Stimulated activated CD8-positive, alpha-beta memory T cell treated with anti-CD3 and anti-CD28 coated beads, Interleukin-2, amount 100 ng/mL, for 1 hour (primary cell): Measurements from ENCODE around the gene UBE3A.
"Not testable (repeated sequence)": the region's sequence is repeated elsewhere in the genome, so short reads cannot be mapped to it uniquely, and the experiment has no call there.

ENCODE experiments used
- DNase-seq, 2 donors: peaks; one replicate each; pipeline ENCODE4 v3.0.0-alpha.2; 2020; ENCODE audit warnings: low read depth in 2 of 2

Gene UBE3A

GRCh38 chr15:25438601-25439368 lies at the start of gene UBE3A:
Gene UBE3A, minus strand, starts transcription at chr15:25439024. Its CDS starts 29,917 bp downstream, at chr15:25409107.
- DNase-seq: peak; percentile 75 to 77

DNA sequence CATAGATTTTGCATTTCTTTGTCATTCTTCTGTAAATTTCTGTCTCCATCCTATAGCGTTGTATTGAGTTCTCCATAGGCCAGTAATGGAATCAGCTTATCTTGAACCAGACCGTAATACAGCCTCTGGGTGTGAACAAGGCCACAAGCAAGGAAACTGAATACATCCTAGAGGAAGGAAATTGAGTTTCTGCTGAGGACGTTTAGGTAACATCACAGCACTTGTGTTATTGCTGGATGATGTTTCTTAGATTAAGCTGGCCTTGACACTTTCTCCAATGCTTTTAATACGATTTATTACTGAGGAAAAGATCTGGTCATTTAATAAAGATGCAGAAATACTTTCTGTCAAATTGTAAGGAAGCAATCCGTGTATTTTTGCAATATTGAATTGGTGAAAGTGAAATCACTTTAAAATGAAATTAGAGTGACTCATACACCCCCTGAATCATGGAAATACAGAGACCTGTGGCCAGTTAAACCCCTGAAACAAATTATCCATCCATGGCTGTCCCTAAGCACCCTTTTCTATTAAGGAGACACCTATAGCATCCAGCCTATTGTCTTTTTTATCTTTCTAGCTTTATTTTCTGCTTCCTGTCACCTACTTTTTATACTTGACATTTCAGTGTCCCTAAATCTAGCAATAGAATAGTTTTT lies 48.5 kb upstream of the UBE3A start:
- no peak for DNase-seq

GRCh38 chr15:25486051-25486450 lies 47.2 kb upstream of the UBE3A start:
- no peak for DNase-seq

DNA sequence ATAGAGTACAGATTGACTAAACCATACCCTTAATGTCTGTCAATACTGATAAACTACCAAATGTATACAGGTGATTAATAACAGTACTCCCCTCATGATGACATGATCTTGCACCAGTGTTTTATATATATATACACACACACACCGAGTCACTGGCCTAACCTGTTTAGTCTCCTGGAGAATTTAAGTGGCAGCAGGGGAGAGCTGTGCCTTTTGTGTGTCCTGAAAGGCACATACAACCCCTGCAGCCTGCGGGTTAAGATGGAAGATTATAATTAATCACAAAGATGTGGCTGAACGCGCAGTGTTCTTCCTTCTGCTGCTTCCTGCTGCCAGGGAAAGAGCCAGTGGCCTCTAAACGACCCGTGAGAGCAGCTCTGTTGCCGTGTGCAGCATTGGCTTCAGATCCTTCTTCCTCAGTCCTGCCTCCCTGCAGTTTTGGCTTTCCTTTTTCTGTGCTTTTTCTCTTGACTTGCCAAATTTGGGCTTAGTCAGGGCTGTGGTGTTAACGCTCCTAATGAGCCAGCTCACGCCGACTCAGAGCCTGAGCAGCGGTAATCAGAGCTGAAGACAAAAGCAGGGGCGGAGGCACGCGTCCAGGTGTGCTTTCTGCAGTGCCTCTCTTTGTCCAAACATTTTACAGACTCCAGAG lies 42.5 kb upstream of the UBE3A start:
- DNase-seq: no peak

- no peak for DNase-seq
Measured at GRCh38 chr15:25478313-25478712, 39.5 kb upstream of the UBE3A start.

DNA sequence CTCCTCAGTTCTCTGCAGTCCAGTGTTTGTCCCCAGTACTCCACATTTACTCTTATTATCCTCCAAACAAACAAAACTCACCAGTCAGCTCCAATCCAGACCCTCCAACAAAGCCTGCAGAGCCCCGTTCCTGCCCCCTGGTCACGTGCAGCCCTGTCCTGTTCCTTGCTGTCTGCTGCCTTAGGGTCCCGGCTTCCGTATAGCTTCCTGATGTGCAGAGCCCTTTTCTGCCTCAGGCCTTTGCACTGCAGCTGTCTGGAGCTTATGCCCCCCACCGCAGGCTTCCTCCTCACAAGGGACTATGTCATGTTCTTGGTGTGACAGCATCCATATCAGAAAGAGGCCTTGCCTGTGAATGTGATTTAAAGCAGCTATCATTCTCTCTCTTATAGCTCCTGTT lies 39.0 kb upstream of the UBE3A start:
- DNase-seq: no peak

DNA sequence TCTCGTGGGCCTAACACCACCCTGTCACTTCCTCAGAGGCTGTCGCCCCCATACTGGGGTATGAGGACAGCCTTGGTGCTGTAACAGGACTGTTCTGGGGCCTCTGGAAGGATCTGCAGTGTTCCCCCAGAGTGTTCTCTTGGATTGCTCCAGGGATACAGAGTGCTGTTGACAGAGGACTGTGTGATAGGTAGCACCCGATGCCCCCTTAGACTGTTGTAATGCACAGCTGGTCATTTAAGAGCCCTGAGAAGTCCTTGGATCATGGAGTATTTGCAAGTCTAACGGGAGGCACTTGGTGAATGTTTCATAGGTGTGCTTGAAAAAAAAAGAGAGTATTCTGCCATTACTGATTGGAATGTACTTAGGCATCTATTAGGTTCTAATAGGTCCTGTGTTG lies 35.4 kb upstream of the UBE3A start:
- DNase-seq: no peak

DNA sequence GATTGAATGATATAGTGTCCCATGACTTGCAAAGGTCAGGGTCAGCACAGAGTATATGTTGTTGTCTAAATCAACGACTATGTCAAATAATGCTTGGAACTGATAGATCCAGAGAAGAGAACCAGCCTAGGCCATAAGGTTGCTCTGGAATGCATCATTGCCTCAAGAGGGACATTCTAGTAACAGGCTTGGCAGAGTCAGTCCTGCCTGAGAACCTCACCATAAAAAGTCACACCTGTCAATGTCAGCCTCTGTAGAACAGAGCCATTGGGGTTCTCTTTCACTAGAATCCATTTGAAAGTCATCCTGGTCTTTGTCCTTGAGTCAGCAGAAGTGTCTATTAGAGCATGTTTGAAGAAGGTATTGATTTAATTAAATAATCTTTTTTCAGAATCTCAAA lies 31.4 kb upstream of the UBE3A start:
- no peak for DNase-seq

DNA sequence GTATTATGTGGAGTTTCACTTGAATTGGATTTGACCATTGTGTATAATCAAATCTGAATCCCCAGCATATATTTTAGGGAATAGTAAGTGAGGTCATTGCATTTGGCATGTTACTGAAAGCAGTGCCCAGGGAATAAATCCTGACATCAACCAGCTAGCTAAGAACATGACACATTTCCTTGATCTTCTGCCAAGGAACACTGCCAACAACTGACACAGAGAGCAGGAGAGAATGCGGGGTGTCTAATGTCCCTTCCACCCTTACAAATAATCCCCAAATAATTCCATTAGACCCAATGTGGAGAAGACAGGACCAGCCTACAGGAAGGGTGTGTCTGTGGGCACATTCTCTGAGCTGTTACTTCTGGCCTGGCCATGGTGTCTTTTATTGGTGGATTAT lies 30.6 kb upstream of the UBE3A start:
- no peak for DNase-seq

DNA sequence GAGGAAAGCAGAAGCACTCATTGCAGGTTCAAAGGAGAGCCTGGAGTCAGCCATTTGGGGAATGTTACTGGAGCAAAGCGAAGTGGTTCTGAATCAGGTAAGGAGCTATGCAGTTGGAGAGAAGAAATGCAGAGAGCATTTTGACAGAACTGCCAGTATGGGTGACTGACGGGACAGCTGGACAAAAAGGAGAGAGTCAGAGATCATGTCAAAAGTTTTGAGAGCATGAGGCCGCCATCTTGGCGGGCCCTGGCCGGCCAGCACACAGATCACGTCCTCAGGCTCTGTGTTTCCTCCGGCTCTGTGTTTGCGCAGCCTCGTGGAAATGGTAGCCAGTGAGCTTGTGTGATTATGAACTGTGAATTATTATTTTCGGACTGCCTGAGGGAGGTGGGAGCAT lies 29.8 kb upstream of the UBE3A start:
- no peak for DNase-seq

- no peak for DNase-seq
Measured at GRCh38 chr15:25465835-25466234, 27.0 kb upstream of the UBE3A start.

- no peak for DNase-seq
Measured at GRCh38 chr15:25464784-25465183, 26.0 kb upstream of the UBE3A start.

GRCh38 chr15:25464383-25464782 lies 25.6 kb upstream of the UBE3A start:
- DNase-seq: no peak

DNA sequence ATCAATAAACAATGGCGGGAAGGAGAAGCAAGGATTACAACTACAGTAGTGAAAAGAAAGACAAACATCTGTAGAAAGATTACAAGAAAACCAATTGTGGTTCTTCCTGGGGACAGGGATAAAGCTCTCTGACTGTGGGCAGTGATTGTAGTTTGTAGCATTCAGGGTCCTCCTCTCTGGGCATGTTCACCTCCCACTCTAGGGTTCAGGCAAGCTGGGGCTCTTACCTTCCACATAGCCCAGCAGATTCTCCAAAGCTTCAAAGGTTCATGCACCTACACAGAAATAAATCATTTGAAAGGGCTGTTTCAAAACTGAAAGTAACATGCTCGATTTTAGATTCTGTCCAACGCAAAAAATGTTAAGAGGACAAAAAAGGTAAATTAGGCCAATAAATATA lies 17.4 kb upstream of the UBE3A start:
- DNase-seq: no peak

DNA sequence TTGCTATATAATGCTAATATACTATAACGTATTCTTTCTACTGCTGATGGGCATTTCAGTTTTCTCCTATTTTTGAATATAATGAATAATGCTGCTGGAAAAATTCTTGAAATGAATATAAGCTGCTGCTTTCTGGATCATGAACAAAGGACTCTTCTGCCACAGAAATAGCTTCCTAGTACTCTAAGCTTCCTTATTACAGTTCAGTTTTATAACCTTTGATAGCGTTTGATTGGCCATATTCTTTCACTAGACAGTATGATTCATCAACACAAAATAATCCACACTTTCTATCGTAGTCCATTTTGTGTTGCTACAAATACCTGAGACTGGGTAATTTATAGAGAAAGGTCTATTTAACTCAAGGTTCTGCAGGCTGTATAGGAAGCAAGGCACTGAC lies 16.4 kb upstream of the UBE3A start:
- no peak for DNase-seq

- DNase-seq: no peak
Measured at GRCh38 chr15:25454771-25455170, 15.9 kb upstream of the UBE3A start.

GRCh38 chr15:25453246-25453645 lies 14.4 kb upstream of the UBE3A start:
- DNase-seq: not testable (repeated sequence)

DNA sequence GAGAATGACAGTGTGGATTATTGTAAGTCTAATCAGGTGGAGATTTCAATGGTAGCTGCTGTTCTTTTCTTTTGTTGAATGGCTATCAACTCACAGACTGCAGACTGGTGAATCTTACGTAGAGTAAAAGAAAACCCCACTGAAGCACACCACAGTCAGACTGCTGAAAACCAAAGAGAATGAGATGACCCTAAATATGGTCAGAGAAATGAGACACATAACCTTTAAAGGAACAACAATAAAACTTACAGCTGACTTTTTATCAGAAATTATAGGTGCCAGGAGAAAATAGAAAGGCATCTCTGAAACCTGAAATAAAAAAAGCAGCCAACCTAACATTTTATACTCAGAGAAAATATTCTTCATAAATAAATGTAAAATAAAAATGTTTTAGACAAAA lies 12.7 kb upstream of the UBE3A start:
- no peak for DNase-seq

- DNase-seq: no peak
Measured at GRCh38 chr15:25450163-25450562, 11.3 kb upstream of the UBE3A start.

DNA sequence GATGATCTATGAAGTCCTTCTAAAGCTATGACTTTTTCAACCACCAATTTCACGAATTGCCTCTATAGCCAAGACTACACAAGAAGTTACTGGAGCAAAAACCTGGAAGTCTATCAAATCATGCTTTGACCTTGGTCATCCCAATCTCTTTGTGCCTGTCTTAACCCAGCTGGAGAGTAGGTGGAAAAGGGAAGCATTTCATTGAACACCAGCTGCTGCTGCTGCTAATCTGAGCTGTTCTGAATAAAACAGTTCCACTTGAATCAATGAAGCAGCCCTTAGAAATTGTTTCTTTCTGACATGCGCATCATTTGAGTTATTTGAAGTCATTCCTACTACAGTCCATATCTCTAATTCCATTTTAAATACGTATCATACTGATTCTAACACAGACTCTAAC lies 7.3 kb upstream of the UBE3A start:
- no peak for DNase-seq

GRCh38 chr15:25445412-25445811 lies 6.6 kb upstream of the UBE3A start:
- DNase-seq: no peak

GRCh38 chr15:25441111-25441510 lies 2.3 kb upstream of the UBE3A start:
- DNase-seq: no peak

DNA sequence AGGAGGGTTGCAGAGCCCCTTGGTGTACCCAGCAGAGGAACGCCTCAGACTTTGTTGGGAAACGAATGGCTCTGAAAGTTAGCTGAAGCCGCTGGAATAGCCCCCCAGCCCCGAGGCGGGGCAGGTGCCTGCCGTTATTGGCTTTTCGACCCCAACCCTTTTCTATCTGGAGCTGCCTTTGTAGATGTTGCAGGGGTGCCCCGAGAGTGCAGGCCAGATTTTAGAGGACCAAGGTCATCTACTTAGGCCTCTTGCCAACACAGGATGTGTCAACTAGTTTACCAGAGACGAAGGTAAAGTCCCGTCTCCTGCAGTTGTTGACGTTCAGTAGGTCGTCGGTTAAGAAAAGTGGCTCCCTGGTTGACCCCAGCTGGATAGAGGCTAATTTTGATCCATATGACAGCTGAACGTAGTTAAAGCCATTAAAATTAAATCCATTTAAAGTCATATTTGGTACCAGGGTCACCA lies 579 bp upstream of the UBE3A start:
- no peak for DNase-seq
